ENCODE data around the gene HRH2.
"Not testable (repeated sequence)": the region's sequence is repeated elsewhere in the genome, so short reads cannot be mapped to it uniquely, and the experiment has no call there.

HRH2 gene

GRCh38 chr5:175650430-175651205 is 7.3 kb upstream of the HRH2 start:
- DNase-seq = not testable (repeated sequence)

GRCh38 chr5:175652741-175653663 is 4.9 kb upstream of the HRH2 start:
- DNase-seq = no peak

GRCh38 chr5:175653763-175654162 is 4.1 kb upstream of the HRH2 start:
- no peak for DNase-seq

- peak; percentile 64 for DNase-seq
Observed at GRCh38 chr5:175654339-175654738, 3.5 kb upstream of the HRH2 start.

- DNase-seq = peak; percentile 24
Observed at GRCh38 chr5:175654807-175655206, 3.1 kb upstream of the HRH2 start.

GRCh38 chr5:175655411-175655810 is 2.5 kb upstream of the HRH2 start:
- no peak for DNase-seq

- no peak for DNase-seq
Observed at GRCh38 chr5:175656966-175657365, 905 bp upstream of the HRH2 start.

GRCh38 chr5:175658299-175659145 is 651 bp downstream of the HRH2 start:
- no peak for DNase-seq

- no peak for DNase-seq
Observed at GRCh38 chr5:175659546-175660253, 1.8 kb downstream of the HRH2 start.

GRCh38 chr5:175663186-175664184 is 5.6 kb downstream of the HRH2 start:
- DNase-seq = no peak

GRCh38 chr5:175664723-175665122 is 6.9 kb downstream of the HRH2 start:
- no peak for DNase-seq

GRCh38 chr5:175666216-175666615 is 8.3 kb downstream of the HRH2 start:
- no peak for DNase-seq

- no peak for DNase-seq
Observed at GRCh38 chr5:175668006-175668405, 10.1 kb downstream of the HRH2 start.

GRCh38 chr5:175670372-175670771 is 12.5 kb downstream of the HRH2 start:
- DNase-seq = no peak

- no peak for DNase-seq
Observed at GRCh38 chr5:175671013-175671412, 13.1 kb downstream of the HRH2 start.

GRCh38 chr5:175672976-175673648 is 15.2 kb downstream of the HRH2 start:
- no peak for DNase-seq

GRCh38 chr5:175674731-175675346 is 17.0 kb downstream of the HRH2 start:
- no peak for DNase-seq

GRCh38 chr5:175675873-175676272 is 18.0 kb downstream of the HRH2 start:
- DNase-seq = no peak

GRCh38 chr5:175677571-175677970 is 19.7 kb downstream of the HRH2 start:
- DNase-seq = no peak

- DNase-seq = no peak
Observed at GRCh38 chr5:175678074-175678473, 20.2 kb downstream of the HRH2 start.

Measured in NCI-H510A (cell line).